Transverse colon (tissue), 4 donors: ENCODE measurements around the gene KLF15. TPM values are rescaled to one million over a fixed set of nuclear protein-coding genes. Genes with fewer than 3 reads are reported as not detected.

Source experiments
- DNase-seq: peaks from one replicate; pipeline ENCODE4 v3.0.0-alpha.2; 2019
- H3K27ac ChIP-seq, 4 donors: fragments of 200-600 bp; sonication (generic); 2 replicates each; pipeline ENCODE4 v1.5.1; 2016 to 2018; ENCODE audit warnings: inconsistent platforms in 4 of 4
- H3K27me3 ChIP-seq: fragments of 200-600 bp; sonication (generic); 2 replicates; pipeline ENCODE4 v1.5.1; 2017; ENCODE audit warnings: inconsistent platforms
- H3K36me3 ChIP-seq, 4 donors: fragments of 200-600 bp; sonication (generic); 2 replicates each; pipeline ENCODE4 v1.5.1; 2017 to 2019; ENCODE audit warnings: inconsistent platforms in 4 of 4
- H3K4me1 ChIP-seq, 4 donors: fragments of 200-600 bp; sonication (generic); 2 replicates each; pipeline ENCODE4 v1.5.1; 2017 to 2020; ENCODE audit warnings: inconsistent platforms in 4 of 4
- H3K4me3 ChIP-seq, 4 donors: fragments of 200-600 bp; sonication (generic); 1 replicate in 1 of 4; 2 replicates in 3 of 4; pipeline versions ENCODE4 v1.5.1 to v1.6.1; 2017 to 2019; ENCODE audit warnings: inconsistent platforms in 4 of 4
- H3K9me3 ChIP-seq, 2 donors: fragments of 200-600 bp; sonication (generic); 2 replicates each; pipeline ENCODE4 v1.5.1; 2017 to 2019; ENCODE audit warnings: inconsistent platforms in 2 of 2
- EP300 ChIP-seq: sonication (generic); formaldehyde crosslinking; IDR thresholded peaks from one replicate; pipeline ENCODE4 v1.6.1; 2017; ENCODE audit warnings: antibody characterized with exemption, low read depth
- POLR2A ChIP-seq: fragments of 450-650 bp; IDR thresholded peaks from one replicate; pipeline ENCODE4 v1.6.1; 2016; ENCODE audit warnings: antibody characterized with exemption, mild to moderate bottlenecking, moderate library complexity
- POLR2AphosphoS5 ChIP-seq, 3 donors: sonication (generic); formaldehyde crosslinking; IDR thresholded peaks; one replicate each; pipeline ENCODE4 v1.6.1; 2016; ENCODE audit warnings: antibody characterized with exemption in 3 of 3
- WGBS, 2 donors: methylation state at CpG; one replicate each; pipeline ENCODE4 v1.1.5; 2018; ENCODE audit warnings: low coverage in 1 of 2; 5-methylcytosine and 5-hydroxymethylcytosine counted together
- in situ Hi-C, 4 donors: fragments of 200-750 bp; cut with MboI; loops; one replicate each; pipeline versions ENCODE4 v1.15.0 to v1.15.1; 2017; ENCODE audit warnings: low sequenced_read_pairs in 3 of 4, low pct_ligation_motif_present in 1 of 4, low pct_unique_long_range_greater_than_20kb in 1 of 4
- intact Hi-C: fragments of 100-400 bp; cut with DNase I; formaldehyde crosslinking; loops from one replicate; pipeline ENCODE4 v1.15.1; 2023; ENCODE audit warnings: low total_unique reads
- total RNA-seq, 4 donors: library from RNA; depleted of rRNA; stranded (reverse); fragments of >200 nt; gene quantifications; one replicate each; pipeline ENCODE4 v1.1.0, GENCODE V29; 2016
- TF ChIP-seq, protein P1 (sequence below), 5 experiments: fragments of 200-600 bp in 3 of 5; fragments of 450-650 bp in 2 of 5; sonication (generic) in 3 of 5; IDR thresholded peaks; 1 replicate in 2 of 5; 2 replicates in 3 of 5; pipeline ENCODE4 v1.5.1; 2016 to 2017; ENCODE audit warnings: antibody characterized with exemption in 5 of 5, inconsistent platforms in 3 of 5, mild to moderate bottlenecking in 2 of 5, moderate library complexity in 1 of 5

KLF15 gene
- total RNA-seq, 4 donors from 2014 or later, result 4.0 to 19.5 (median 8.4) TPM

DNA sequence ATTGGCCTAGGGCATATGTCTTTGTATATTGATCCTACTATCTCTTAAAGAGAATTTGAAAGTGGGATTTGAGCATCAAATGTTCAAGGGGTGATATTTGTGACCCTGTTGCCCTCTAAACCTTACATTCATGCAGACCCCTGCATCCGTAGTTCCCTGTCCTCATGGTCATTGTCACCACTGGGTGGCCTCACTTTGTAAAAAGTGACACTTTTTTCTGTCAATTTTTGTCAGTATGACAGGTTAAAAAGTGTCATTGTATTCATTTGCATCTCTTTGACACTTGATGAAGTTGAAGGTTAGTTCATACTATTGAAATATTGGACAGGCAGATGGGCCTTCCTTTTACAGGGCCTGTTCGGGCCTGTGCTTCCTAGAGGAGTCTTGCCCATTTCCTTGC lies 12.3 kb upstream of the KLF15 start:
- in situ Hi-C loops, result no loop called here

DNA sequence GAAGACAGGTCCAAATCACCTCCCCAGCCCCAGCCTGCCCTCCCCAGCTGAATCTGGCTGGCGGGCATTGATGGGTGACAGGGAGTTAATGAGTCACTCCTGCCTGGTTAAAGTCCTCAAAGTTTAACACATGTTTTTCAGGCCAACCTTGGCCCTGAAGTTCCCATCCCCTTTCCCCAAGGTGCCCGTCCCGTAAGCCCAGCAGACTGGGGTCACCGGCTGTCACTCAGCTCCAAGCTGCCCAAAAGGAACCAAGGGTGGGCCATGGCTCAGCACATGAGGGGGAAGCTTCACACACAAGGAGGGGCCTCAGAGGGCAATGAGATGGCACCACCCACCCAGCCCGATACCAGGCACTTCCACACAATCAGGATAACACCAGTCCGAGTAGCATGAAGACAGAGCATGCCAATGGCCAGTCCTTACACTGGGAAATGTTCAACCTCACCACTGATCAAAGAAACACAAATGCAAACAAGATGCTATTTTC lies 10.2 kb upstream of the KLF15 start:
- DNase-seq, result no peak
- no peaks in the 10 kb centered on the region for H3K27me3 ChIP-seq
- 85 to 93% methylated on average over 3 to 6 of the region's 6 CpGs for WGBS, 2 donors
- intact Hi-C loops (no loop called here), in situ Hi-C loops (no loop called here)
- H3K36me3 ChIP-seq, result no peaks in the 10 kb centered on the region
- H3K4me1 ChIP-seq, result no peaks in the 10 kb centered on the region
- TF ChIP-seq, protein P1, sequence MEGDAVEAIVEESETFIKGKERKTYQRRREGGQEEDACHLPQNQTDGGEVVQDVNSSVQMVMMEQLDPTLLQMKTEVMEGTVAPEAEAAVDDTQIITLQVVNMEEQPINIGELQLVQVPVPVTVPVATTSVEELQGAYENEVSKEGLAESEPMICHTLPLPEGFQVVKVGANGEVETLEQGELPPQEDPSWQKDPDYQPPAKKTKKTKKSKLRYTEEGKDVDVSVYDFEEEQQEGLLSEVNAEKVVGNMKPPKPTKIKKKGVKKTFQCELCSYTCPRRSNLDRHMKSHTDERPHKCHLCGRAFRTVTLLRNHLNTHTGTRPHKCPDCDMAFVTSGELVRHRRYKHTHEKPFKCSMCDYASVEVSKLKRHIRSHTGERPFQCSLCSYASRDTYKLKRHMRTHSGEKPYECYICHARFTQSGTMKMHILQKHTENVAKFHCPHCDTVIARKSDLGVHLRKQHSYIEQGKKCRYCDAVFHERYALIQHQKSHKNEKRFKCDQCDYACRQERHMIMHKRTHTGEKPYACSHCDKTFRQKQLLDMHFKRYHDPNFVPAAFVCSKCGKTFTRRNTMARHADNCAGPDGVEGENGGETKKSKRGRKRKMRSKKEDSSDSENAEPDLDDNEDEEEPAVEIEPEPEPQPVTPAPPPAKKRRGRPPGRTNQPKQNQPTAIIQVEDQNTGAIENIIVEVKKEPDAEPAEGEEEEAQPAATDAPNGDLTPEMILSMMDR (IDR thresholded peaks at IDR 0.05), result no peak
- TF ChIP-seq POLR2AphosphoS5 (IDR thresholded peaks at IDR 0.05) (no peak), POLR2A (no peak)
- H3K27ac ChIP-seq, result no peak overlapping the region
- no peaks in the 10 kb centered on the region for H3K9me3 ChIP-seq
- H3K4me3 ChIP-seq, result no peak overlapping the region

More for the DNA sequence above, 12.3 kb upstream of the KLF15 start:
- TF ChIP-seq EP300 (no peak), POLR2AphosphoS5 (IDR thresholded peaks at IDR 0.05) (no peak)
- no peak overlapping the region for H3K27ac ChIP-seq
- H3K36me3 ChIP-seq, result no peaks in the 10 kb centered on the region
- no peak overlapping the region for H3K4me3 ChIP-seq
- WGBS, 2 donors, result 80 to 83% methylated on average over 2 of the region's 2 CpGs
- intact Hi-C loops, result no loop called here
- no peak for DNase-seq
- no peaks in the 10 kb centered on the region for H3K27me3 ChIP-seq
- H3K4me1 ChIP-seq, result no peaks in the 10 kb centered on the region
- H3K9me3 ChIP-seq, result no peaks in the 10 kb centered on the region

DNA sequence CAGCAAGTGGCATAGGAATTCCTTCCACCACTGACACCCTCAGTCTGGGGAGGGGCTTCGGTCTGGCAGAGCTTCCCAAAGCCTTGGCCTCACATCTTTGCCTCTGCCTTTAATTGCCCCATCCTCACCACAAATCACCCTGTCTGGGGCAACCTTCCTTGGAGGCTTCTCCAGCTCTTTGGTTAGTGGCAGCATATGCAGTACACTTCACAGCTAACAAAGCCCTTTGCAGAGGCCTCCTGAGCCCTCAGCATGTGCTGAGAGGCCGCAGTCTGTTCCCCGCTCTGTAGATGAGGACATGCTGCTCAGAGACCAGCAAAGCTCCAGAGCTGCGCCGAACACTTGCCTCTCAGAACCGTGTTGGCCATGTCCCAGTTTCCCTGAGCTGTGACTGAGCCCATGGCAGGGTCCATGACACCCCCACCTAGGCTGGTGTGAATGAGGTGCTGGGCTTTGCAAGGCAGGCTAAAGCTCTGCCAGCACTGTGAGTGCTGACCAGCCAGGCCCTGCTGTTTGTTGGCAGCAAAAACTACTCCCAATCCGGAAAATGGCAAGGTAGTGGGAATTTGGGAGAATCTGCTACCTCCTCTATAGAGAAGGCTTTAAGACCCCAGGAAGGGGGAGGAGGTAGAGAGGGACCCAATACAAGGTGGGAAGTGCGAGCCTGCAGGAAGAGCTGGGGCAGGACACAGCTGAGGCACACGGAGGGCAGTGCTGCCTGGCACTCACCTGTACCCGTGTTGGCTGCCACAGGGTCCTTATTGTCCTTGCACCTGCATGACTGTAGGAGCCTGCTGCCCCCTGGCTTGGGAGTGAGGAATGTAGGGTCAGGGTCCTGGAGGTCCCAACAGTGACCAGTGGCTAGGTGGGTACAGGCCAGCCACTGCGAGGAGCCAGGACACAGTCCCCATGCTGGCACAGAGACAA lies 8.4 kb upstream of the KLF15 start:
- H3K27ac ChIP-seq, result no peak overlapping the region
- DNase-seq, result peak; percentile 3
- in situ Hi-C loops (no loop called here), intact Hi-C loops (no loop called here)
- no peaks in the 10 kb centered on the region for H3K36me3 ChIP-seq
- H3K9me3 ChIP-seq, result no peaks in the 10 kb centered on the region
- WGBS, 2 donors, result 81% methylated on average over 11 of the region's 11 CpGs; no CpG with 5 or more reads in 1 of the 2 donors
- H3K4me1 ChIP-seq, result no peaks in the 10 kb centered on the region
- H3K4me3 ChIP-seq, result no peak overlapping the region
- no peak for TF ChIP-seq EP300
- no peak for TF ChIP-seq POLR2A
- no peak for TF ChIP-seq POLR2AphosphoS5 (IDR thresholded peaks at IDR 0.05)
- TF ChIP-seq, protein P1 (IDR thresholded peaks at IDR 0.05), result no peak
- H3K27me3 ChIP-seq, result peaks cover 8% of the 10 kb centered on the region

DNA sequence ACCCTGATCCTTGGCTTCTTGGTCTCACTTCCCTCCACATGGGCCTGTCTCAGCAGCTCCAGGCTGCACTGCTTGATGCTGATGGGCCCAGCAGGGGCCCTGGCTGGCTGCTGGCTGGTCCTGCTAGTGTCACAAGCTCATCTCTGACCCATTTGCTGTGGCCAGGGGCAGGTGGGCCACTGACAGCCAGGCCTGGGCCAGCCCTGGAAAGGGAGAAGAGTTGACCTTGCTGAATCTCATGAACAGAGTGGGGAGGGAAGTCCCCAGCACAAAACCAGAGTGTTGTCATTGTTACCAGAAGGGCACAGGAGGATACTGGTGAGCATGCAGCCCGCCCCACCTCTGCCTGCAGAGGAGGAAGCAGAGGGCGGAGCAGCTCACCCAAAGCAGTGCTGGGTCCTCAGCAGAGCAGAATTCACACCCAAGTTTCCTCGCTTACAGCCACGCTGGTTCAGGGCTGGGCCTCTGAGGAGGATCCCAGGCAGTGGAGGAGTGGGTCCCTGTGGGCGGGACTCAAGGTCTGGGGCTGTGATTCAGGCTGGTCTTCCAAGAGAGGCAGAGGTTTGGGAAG lies 7.6 kb upstream of the KLF15 start:
- H3K4me1 ChIP-seq, result no peaks in the 10 kb centered on the region
- peaks cover 16% of the 10 kb centered on the region for H3K27me3 ChIP-seq
- 89% methylated on average over 5 of the region's 5 CpGs; no CpG with 5 or more reads in 1 of the 2 donors for WGBS, 2 donors
- H3K27ac ChIP-seq, result no peak overlapping the region
- TF ChIP-seq EP300, result no peak
- TF ChIP-seq, protein P1 (IDR thresholded peaks at IDR 0.05), result no peak
- TF ChIP-seq POLR2A, result no peak
- no peak for TF ChIP-seq POLR2AphosphoS5 (IDR thresholded peaks at IDR 0.05)
- intact Hi-C loops, result no loop called here
- in situ Hi-C loops, result no loop called here
- no peaks in the 10 kb centered on the region for H3K9me3 ChIP-seq
- no peaks in the 10 kb centered on the region for H3K36me3 ChIP-seq
- peak; percentile 2 for DNase-seq
- no peak overlapping the region for H3K4me3 ChIP-seq
